Stimulated activated naive CD8-positive, alpha-beta T cell treated with anti-CD3 and anti-CD28 coated beads, Interleukin-15, Interleukin-2, amounts not matched to agents 100 ng/mL and 50 ng/mL, for 24 hours (primary cell): Measurements from ENCODE around the gene AQP7.
A peak's percentile ranks its signal among the peaks of the same experiment; 100 is the strongest.
"Not testable (repeated sequence)": the region's sequence is repeated elsewhere in the genome, so short reads cannot be mapped to it uniquely, and the experiment has no call there.

Source experiments
- H3K27ac Mint-ChIP-seq: one replicate; pipeline ENCODE4 v1.8.0; 2021; ENCODE audit warnings: mild to moderate bottlenecking, mixed read lengths
- H3K27me3 Mint-ChIP-seq: one replicate; pipeline ENCODE4 v1.8.0; 2021; ENCODE audit warnings: mixed read lengths
- H3K36me3 Mint-ChIP-seq: one replicate; pipeline ENCODE4 v1.8.0; 2021; ENCODE audit warnings: low read depth, mixed read lengths
- H3K4me1 Mint-ChIP-seq: one replicate; pipeline ENCODE4 v1.8.0; 2021; ENCODE audit warnings: low read depth, mixed read lengths
- H3K4me3 Mint-ChIP-seq: one replicate; pipeline ENCODE4 v1.8.0; 2021; ENCODE audit warnings: mild to moderate bottlenecking, mixed read lengths
- H3K9me3 Mint-ChIP-seq: one replicate; pipeline ENCODE4 v1.8.0; 2021; ENCODE audit warnings: mixed read lengths

The AQP7 gene

GRCh38 chr9:33402371-33402770 is at the start of gene AQP7:
Gene AQP7, minus strand, starts transcription at chr9:33402568. Its CDS starts 1,306 bp downstream, at chr9:33401262.
- H3K36me3 Mint-ChIP-seq, H3K27ac Mint-ChIP-seq, H3K4me1 Mint-ChIP-seq, H3K27me3 Mint-ChIP-seq, H3K4me3 Mint-ChIP-seq, H3K9me3 Mint-ChIP-seq: not testable (repeated sequence)

GRCh38 chr9:33450621-33451146 is 48.3 kb upstream of the AQP7 start:
- peaks cover 56% of the 10 kb centered on the region for H3K4me1 Mint-ChIP-seq

GRCh38 chr9:33449715-33450114 is 47.3 kb upstream of the AQP7 start:
- Mint-ChIP-seq H3K4me3 (no peak overlapping the region), H3K27ac (no peak overlapping the region), H3K27me3 (no peaks in the 10 kb centered on the region), H3K36me3 (no peaks in the 10 kb centered on the region), H3K9me3 (no peaks in the 10 kb centered on the region), H3K4me1 (peaks cover 62% of the 10 kb centered on the region)

More at GRCh38 chr9:33450621-33451146, 48.3 kb upstream of the AQP7 start:
- no peak overlapping the region for H3K4me3 Mint-ChIP-seq
- no peaks in the 10 kb centered on the region for H3K36me3 Mint-ChIP-seq
- no peaks in the 10 kb centered on the region for H3K9me3 Mint-ChIP-seq
- no peak overlapping the region for H3K27ac Mint-ChIP-seq
- no peaks in the 10 kb centered on the region for H3K27me3 Mint-ChIP-seq

DNA sequence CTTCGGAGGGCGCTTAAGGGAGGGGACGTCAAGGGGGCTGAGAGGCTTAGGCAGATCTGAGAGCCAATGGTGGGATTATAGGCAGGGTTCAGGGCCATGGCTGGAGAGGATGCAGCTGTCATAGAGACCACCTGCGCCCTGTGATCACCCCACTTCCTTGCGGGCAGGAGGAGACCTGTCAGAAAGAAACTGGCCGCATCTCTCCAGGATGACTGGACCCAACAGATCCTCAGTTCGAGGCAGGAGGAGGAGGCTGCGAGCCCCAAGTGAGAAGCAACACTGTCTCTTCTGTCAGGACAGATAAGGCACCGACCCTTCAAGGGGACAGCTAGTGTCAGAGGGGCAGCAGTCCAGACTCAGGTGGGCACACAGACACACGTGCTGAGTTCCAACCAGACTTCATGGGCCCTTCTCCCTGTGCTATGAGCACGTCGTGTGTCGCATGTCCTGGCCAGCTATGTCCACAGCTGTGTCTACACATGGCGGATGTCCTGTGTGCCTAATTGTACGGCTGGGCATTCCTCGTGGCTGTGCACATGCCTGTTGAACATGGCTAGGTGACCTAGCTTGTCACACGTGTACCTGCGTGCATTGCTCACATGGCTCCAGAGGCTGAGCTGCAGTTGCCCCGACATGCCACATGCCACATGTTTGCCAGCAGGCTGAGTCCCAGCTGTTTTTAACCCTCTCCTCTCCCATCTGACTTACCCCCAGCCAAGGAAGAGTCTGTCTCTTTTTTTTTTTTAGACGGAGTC is 45.6 kb upstream of the AQP7 start:
- Mint-ChIP-seq H3K9me3 (no peaks in the 10 kb centered on the region), H3K27ac (peak overlapping the region; percentile 58), H3K4me3 (peak overlapping the region; percentile 77), H3K4me1 (peaks cover 46% of the 10 kb centered on the region), H3K36me3 (no peaks in the 10 kb centered on the region), H3K27me3 (no peaks in the 10 kb centered on the region)

DNA sequence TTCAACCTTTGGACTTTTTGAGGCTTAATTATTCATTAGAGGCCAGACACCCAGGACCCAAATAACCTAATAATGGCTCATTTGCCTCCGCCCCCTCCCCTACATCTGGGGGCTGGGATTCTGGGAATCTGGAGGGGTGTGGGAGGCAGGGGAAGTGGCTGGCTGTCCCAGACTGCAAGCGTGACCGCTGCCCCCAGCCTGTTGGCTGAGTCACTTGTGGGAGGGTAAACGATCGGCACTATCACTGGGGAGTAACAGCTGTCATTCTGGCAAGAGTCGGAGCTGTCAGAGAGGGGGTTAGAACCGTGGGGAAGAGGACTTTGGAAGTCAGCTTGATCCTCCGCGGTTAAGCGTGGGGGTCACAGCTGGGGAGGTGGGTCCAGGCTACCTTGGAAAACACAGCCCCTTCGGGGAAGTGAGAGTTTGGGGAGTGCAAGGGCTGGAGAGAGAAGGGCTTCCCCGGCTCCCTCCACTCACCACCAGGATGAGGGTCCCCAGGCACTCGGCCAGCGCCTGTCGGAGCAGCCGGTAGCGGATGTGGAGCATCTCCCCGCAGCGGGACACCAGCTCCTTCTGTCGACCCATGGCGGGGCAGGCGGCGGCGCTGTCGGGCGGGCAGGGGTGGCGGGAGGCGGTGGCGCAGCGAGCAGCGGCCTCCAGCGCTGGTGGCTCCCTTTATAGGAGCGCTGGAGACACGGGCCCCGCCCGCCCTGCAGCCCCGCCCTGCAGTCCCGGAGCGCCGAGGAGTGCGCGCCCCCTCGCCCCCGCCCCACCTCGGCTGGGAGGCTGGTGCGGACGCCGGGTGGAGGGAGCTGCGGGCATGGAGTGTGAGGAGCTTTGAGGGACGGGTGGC is 44.8 kb upstream of the AQP7 start, which contains the start of gene AQP3:
AQP3 (minus strand) TSS at position 648 of the 853 bp plus-strand sequence; CDS start at position 585, 63 bp downstream.
- Mint-ChIP-seq H3K9me3 (no peaks in the 10 kb centered on the region), H3K4me3 (peak within 1 kb of the TSS; percentile 86), H3K4me1 (peaks cover 39% of the 10 kb centered on the region), H3K27ac (peak within 1 kb of the TSS; percentile 88), H3K27me3 (no peaks in the 10 kb centered on the region), H3K36me3 (no peaks in the 10 kb centered on the region)

GRCh38 chr9:33446240-33446945 is 44.0 kb upstream of the AQP7 start:
- H3K36me3 Mint-ChIP-seq: no peaks in the 10 kb centered on the region
- no peaks in the 10 kb centered on the region for H3K9me3 Mint-ChIP-seq
- H3K4me3 Mint-ChIP-seq: peak overlapping the region; percentile 86
- no peaks in the 10 kb centered on the region for H3K27me3 Mint-ChIP-seq
- peak overlapping the region; percentile 88 for H3K27ac Mint-ChIP-seq
- peaks cover 39% of the 10 kb centered on the region for H3K4me1 Mint-ChIP-seq

- Mint-ChIP-seq H3K27ac (no peak overlapping the region), H3K4me3 (peak overlapping the region; percentile 86), H3K4me1 (peaks cover 39% of the 10 kb centered on the region), H3K36me3 (no peaks in the 10 kb centered on the region), H3K9me3 (no peaks in the 10 kb centered on the region), H3K27me3 (no peaks in the 10 kb centered on the region)
Observed at GRCh38 chr9:33445389-33446239, 43.2 kb upstream of the AQP7 start.

- Mint-ChIP-seq H3K27me3 (no peaks in the 10 kb centered on the region), H3K4me1 (peaks cover 39% of the 10 kb centered on the region), H3K27ac (no peak overlapping the region), H3K4me3 (no peak overlapping the region), H3K36me3 (no peaks in the 10 kb centered on the region), H3K9me3 (no peaks in the 10 kb centered on the region)
Observed at GRCh38 chr9:33443464-33444154, 41.2 kb upstream of the AQP7 start.

GRCh38 chr9:33443047-33443446 is 40.7 kb upstream of the AQP7 start:
- Mint-ChIP-seq H3K36me3 (no peaks in the 10 kb centered on the region), H3K4me1 (peaks cover 33% of the 10 kb centered on the region), H3K27ac (no peak overlapping the region), H3K27me3 (no peaks in the 10 kb centered on the region), H3K9me3 (no peaks in the 10 kb centered on the region), H3K4me3 (no peak overlapping the region)

- Mint-ChIP-seq H3K4me3 (no peak overlapping the region), H3K27ac (no peak overlapping the region), H3K36me3 (no peaks in the 10 kb centered on the region), H3K27me3 (no peaks in the 10 kb centered on the region), H3K9me3 (no peaks in the 10 kb centered on the region), H3K4me1 (peaks cover 26% of the 10 kb centered on the region)
Observed at GRCh38 chr9:33442125-33442524, 39.8 kb upstream of the AQP7 start.

DNA sequence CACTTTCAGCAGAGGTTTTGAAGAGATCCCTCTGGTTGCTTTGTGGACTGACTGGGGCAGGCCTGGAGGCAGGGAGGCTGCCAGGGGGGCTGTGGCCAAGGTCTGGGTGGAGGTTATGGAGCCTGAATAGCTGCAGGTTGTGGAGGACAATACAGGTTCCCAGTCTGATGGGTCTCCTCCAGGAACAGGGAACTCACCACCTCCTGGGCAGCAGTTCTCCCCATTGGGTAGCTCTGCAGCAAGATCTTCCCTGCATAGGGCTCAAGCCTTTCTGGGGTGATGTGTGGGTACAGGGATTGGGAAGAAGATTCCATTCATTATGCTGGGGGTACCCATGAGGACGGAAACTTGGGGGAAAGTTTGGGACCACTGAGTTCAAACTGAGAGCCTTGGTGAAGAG is 38.2 kb upstream of the AQP7 start:
- peaks cover 11% of the 10 kb centered on the region for H3K4me1 Mint-ChIP-seq

DNA sequence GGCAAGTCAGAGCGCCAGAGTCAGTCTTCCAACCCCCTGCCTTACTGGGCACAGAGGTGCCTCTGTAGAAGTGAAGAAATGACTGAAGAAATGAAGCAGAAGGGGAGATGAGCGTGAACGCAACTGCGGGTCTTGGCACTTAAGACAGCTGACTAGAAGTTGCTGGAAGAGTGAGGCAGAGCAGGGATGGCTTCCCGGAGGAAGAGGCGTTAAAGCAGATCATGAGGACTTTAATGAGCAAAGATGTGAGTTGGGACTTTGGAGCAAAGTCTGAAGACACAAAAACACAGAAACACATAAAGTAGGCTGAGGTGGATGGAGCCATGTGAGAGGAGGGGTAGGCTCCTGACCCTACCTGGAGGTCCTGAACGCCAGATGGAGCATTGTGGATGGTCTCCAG is 37.8 kb upstream of the AQP7 start:
- H3K27me3 Mint-ChIP-seq: no peaks in the 10 kb centered on the region
- H3K4me3 Mint-ChIP-seq: no peak overlapping the region
- H3K4me1 Mint-ChIP-seq: peaks cover 7% of the 10 kb centered on the region
- H3K9me3 Mint-ChIP-seq: no peaks in the 10 kb centered on the region
- no peaks in the 10 kb centered on the region for H3K36me3 Mint-ChIP-seq
- no peak overlapping the region for H3K27ac Mint-ChIP-seq

More for the DNA sequence above, 38.2 kb upstream of the AQP7 start:
- no peaks in the 10 kb centered on the region for H3K9me3 Mint-ChIP-seq
- no peak overlapping the region for H3K27ac Mint-ChIP-seq
- H3K36me3 Mint-ChIP-seq: no peaks in the 10 kb centered on the region
- no peak overlapping the region for H3K4me3 Mint-ChIP-seq
- H3K27me3 Mint-ChIP-seq: no peaks in the 10 kb centered on the region

DNA sequence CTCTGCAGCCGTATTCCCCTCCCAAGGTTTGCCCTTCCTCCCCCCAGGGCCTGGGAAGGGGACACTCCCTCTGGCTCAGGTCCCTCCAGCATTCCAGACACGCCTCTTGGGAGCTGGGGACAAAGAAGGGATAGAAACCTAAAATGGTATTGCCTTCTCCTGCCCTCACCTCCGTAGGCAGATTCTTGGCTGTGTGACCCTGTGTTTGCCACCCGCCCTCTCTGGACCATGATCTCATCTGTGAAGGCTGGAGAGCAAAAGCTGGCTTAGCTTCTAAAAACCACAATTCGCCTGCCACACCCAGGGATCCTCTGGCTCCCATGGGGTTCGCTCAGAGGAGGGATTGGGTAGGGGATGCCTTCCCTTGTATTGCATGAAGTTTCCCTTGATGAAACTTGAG is 37.4 kb upstream of the AQP7 start:
- H3K27ac Mint-ChIP-seq: no peak overlapping the region
- peaks cover 2% of the 10 kb centered on the region for H3K4me1 Mint-ChIP-seq

More for the DNA sequence above, 37.4 kb upstream of the AQP7 start:
- H3K9me3 Mint-ChIP-seq: no peaks in the 10 kb centered on the region
- H3K27me3 Mint-ChIP-seq: no peaks in the 10 kb centered on the region
- no peak overlapping the region for H3K4me3 Mint-ChIP-seq
- no peaks in the 10 kb centered on the region for H3K36me3 Mint-ChIP-seq
